Measurements from ENCODE around the gene TRMT61B. TPM values are rescaled to one million over a fixed set of nuclear protein-coding genes. Genes with fewer than 3 reads are reported as not detected.

Gene TRMT61B
- 10 to 100 TPM; 23.5 to 29.4 (median 27.3) TPM for polyA plus RNA-seq (ENCODE audit: insufficient read length in 4 of 4)

- DNase-seq (ENCODE audit: low read depth in 4 of 4, low spot score in 3 of 4), result peak; percentile 87 to 92 (median 91)
These were observed at the start of gene TRMT61B for GRCh38 chr2:28870146-28870891. Gene TRMT61B (minus strand): TSS chr2:28870309. CDS start chr2:28870277, 32 bp downstream.

- no peak for DNase-seq (ENCODE audit: low read depth in 4 of 4, low spot score in 3 of 4)
These were observed 45.8 kb upstream of the TRMT61B start for GRCh38 chr2:28915939-28916338.

GRCh38 chr2:28909655-28910353 is 39.7 kb upstream of the TRMT61B start:
- DNase-seq (ENCODE audit: low read depth in 4 of 4, low spot score in 3 of 4), result no peak

GRCh38 chr2:28908172-28908571 is 38.1 kb upstream of the TRMT61B start:
- no peak for DNase-seq (ENCODE audit: low read depth in 4 of 4, low spot score in 3 of 4)

- DNase-seq (ENCODE audit: low read depth in 4 of 4, low spot score in 3 of 4), result no peak
These were observed 36.7 kb upstream of the TRMT61B start for GRCh38 chr2:28906821-28907220.

GRCh38 chr2:28906376-28906775 is 36.3 kb upstream of the TRMT61B start:
- no peak for DNase-seq (ENCODE audit: low read depth in 4 of 4, low spot score in 3 of 4)

- DNase-seq (ENCODE audit: low read depth in 4 of 4, low spot score in 3 of 4), result no peak
These were observed 35.4 kb upstream of the TRMT61B start for GRCh38 chr2:28905533-28905932.

- no peak for DNase-seq (ENCODE audit: low read depth in 4 of 4, low spot score in 3 of 4)
These were observed 34.8 kb upstream of the TRMT61B start for GRCh38 chr2:28904802-28905457.

- DNase-seq (ENCODE audit: low read depth in 4 of 4, low spot score in 3 of 4), result no peak
These were observed 34.2 kb upstream of the TRMT61B start for GRCh38 chr2:28904295-28904694.

- no peak for DNase-seq (ENCODE audit: low read depth in 4 of 4, low spot score in 3 of 4)
These were observed 32.5 kb upstream of the TRMT61B start for GRCh38 chr2:28902584-28902983.

GRCh38 chr2:28901841-28902240 is 31.7 kb upstream of the TRMT61B start:
- DNase-seq (ENCODE audit: low read depth in 4 of 4, low spot score in 3 of 4), result no peak

GRCh38 chr2:28901202-28901601 is 31.1 kb upstream of the TRMT61B start:
- no peak for DNase-seq (ENCODE audit: low read depth in 4 of 4, low spot score in 3 of 4)

- no peak for DNase-seq (ENCODE audit: low read depth in 4 of 4, low spot score in 3 of 4)
These were observed 27.9 kb upstream of the TRMT61B start for GRCh38 chr2:28898048-28898447.

- no peak for DNase-seq (ENCODE audit: low read depth in 4 of 4, low spot score in 3 of 4)
These were observed 26.8 kb upstream of the TRMT61B start for GRCh38 chr2:28896906-28897305.

- no peak for DNase-seq (ENCODE audit: low read depth in 4 of 4, low spot score in 3 of 4)
These were observed 25.2 kb upstream of the TRMT61B start for GRCh38 chr2:28895189-28895893.

- DNase-seq (ENCODE audit: low read depth in 4 of 4, low spot score in 3 of 4), result peak; percentile 92 to 95 (median 94)
These were observed 24.5 kb upstream of the TRMT61B start, which contains the start of gene WDR43 for GRCh38 chr2:28894470-28895188. Gene WDR43 (plus strand): TSS chr2:28894667. CDS start chr2:28894699, 32 bp downstream.

GRCh38 chr2:28893488-28893887 is 23.4 kb upstream of the TRMT61B start:
- no peak for DNase-seq (ENCODE audit: low read depth in 4 of 4, low spot score in 3 of 4)

- no peak for DNase-seq (ENCODE audit: low read depth in 4 of 4, low spot score in 3 of 4)
These were observed 10.1 kb upstream of the TRMT61B start for GRCh38 chr2:28880193-28880592.

- DNase-seq (ENCODE audit: low read depth in 4 of 4, low spot score in 3 of 4), result no peak
These were observed 1.5 kb upstream of the TRMT61B start for GRCh38 chr2:28871620-28872019.

- DNase-seq (ENCODE audit: low read depth in 4 of 4, low spot score in 3 of 4), result peak in 1 of 4 donors; percentile 3
These were observed 489 bp downstream of the TRMT61B start for GRCh38 chr2:28869494-28870145.
